HCT116 (cell line): Measurements from ENCODE around the gene PAX5.

Experiments used
- CEBPB ChIP-seq: IDR thresholded peaks from 2 replicates; pipeline ENCODE4 v1.6.1; 2012; ENCODE audit warnings: low read depth
- EGR1 ChIP-seq: IDR thresholded peaks from 2 replicates; pipeline ENCODE4 v1.6.1; 2012; ENCODE audit warnings: low read depth
- JUND ChIP-seq: IDR thresholded peaks from 2 replicates; pipeline ENCODE4 v1.6.1; 2012
- POLR2A ChIP-seq: IDR thresholded peaks from 2 replicates; pipeline ENCODE4 v1.7.0; 2011; ENCODE audit warnings: borderline replicate concordance; ENCODE audit not compliant: insufficient read depth, insufficient read length; ENCODE audit errors: extremely low read depth
- POLR2AphosphoS5 ChIP-seq: IDR thresholded peaks from 2 replicates; pipeline ENCODE4 v1.6.1; 2011; ENCODE audit warnings: mild to moderate bottlenecking, low read depth, low read length, moderate library complexity
- SIN3A ChIP-seq: IDR thresholded peaks from 2 replicates; pipeline ENCODE4 v1.6.1; 2012; ENCODE audit warnings: low read depth
- ZBTB33 ChIP-seq: IDR thresholded peaks from 2 replicates; pipeline ENCODE4 v1.6.1; 2011; ENCODE audit warnings: mild to moderate bottlenecking, low read length, moderate library complexity; ENCODE audit not compliant: insufficient replicate concordance; ENCODE audit errors: extremely low read depth
- TF ChIP-seq, protein P1 (sequence below), 3 experiments: fragments of 200-600 bp in 1 of 3; sonication (generic) in 1 of 3; IDR thresholded peaks in 2 of 3; conservative IDR thresholded peaks in 1 of 3; 2 replicates each; pipeline ENCODE4 v1.5.1; 2012 to 2017; ENCODE audit warnings: low read depth in 2 of 3, low read length in 2 of 3, antibody characterized with exemption in 1 of 3, borderline replicate concordance in 1 of 3, control low read depth in 1 of 3, mild to moderate bottlenecking in 1 of 3, mixed read lengths in 1 of 3, mixed run types in 1 of 3, moderate library complexity in 1 of 3; ENCODE audit not compliant: insufficient read depth in 1 of 3
- TF ChIP-seq, protein P2 (sequence below): IDR thresholded peaks from 2 replicates; pipeline ENCODE4 v1.6.1; 2012

GRCh38 chr9:36789886-36790285 lies 244.2 kb downstream of the PAX5 start:
- TF ChIP-seq, protein P1, sequence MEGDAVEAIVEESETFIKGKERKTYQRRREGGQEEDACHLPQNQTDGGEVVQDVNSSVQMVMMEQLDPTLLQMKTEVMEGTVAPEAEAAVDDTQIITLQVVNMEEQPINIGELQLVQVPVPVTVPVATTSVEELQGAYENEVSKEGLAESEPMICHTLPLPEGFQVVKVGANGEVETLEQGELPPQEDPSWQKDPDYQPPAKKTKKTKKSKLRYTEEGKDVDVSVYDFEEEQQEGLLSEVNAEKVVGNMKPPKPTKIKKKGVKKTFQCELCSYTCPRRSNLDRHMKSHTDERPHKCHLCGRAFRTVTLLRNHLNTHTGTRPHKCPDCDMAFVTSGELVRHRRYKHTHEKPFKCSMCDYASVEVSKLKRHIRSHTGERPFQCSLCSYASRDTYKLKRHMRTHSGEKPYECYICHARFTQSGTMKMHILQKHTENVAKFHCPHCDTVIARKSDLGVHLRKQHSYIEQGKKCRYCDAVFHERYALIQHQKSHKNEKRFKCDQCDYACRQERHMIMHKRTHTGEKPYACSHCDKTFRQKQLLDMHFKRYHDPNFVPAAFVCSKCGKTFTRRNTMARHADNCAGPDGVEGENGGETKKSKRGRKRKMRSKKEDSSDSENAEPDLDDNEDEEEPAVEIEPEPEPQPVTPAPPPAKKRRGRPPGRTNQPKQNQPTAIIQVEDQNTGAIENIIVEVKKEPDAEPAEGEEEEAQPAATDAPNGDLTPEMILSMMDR (IDR thresholded peaks at IDR 0.05 in 2 of 3, conservative IDR thresholded peaks at IDR 0.05 in 1 of 3; ENCODE audit: borderline replicate concordance in 1 of 3, insufficient read depth in 1 of 3, low read depth in 2 of 3, low read length in 2 of 3), result no peak
- no peak for TF ChIP-seq SIN3A
- TF ChIP-seq POLR2A, result no peak
- TF ChIP-seq POLR2AphosphoS5, result no peak
- TF ChIP-seq CEBPB, result no peak
- TF ChIP-seq ZBTB33, result no peak
- TF ChIP-seq JUND, result no peak
- TF ChIP-seq, protein P2, sequence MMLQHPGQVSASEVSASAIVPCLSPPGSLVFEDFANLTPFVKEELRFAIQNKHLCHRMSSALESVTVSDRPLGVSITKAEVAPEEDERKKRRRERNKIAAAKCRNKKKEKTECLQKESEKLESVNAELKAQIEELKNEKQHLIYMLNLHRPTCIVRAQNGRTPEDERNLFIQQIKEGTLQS, result no peak
- no peak for TF ChIP-seq EGR1
